K562 (cell line): Measurements from ENCODE around the gene HARS1. TPM values are rescaled to one million over a fixed set of nuclear protein-coding genes. Genes with fewer than 3 reads are reported as not detected.

ENCODE experiments used
- CHAMP1 ChIP-seq: fragments of 450-650 bp; IDR thresholded peaks from 2 replicates; pipeline ENCODE4 v1.6.1; 2016; ENCODE audit warnings: mild to moderate bottlenecking
- CTBP1 ChIP-seq: fragments of 450-650 bp; IDR thresholded peaks from 2 replicates; pipeline ENCODE4 v1.6.1; 2016; ENCODE audit warnings: borderline replicate concordance
- GABPA ChIP-seq: fragments of 200-800 bp; sonication (Bioruptor generic); conservative IDR thresholded peaks from 2 replicates; pipeline ENCODE4 v1.6.1; 2016; ENCODE audit warnings: low read depth, missing genetic modification characterization, missing compliant biosample characterization
- GABPB1 ChIP-seq: sonication (generic); formaldehyde crosslinking; IDR thresholded peaks from 2 replicates; pipeline ENCODE4 v1.8.0; 2022; ENCODE audit warnings: mild to moderate bottlenecking, missing genetic modification reagents
- MTA1 ChIP-seq: fragments of 450-650 bp; IDR thresholded peaks from 2 replicates; pipeline ENCODE4 v1.6.1; 2017; ENCODE audit warnings: borderline replicate concordance
- PHB2 ChIP-seq: fragments of 450-650 bp; IDR thresholded peaks from 2 replicates; pipeline ENCODE4 v1.6.1; 2017; ENCODE audit warnings: low read depth
- PTTG1 ChIP-seq: fragments of 450-650 bp; IDR thresholded peaks from 2 replicates; pipeline ENCODE4 v1.6.1; 2016; ENCODE audit warnings: low read depth, mild to moderate bottlenecking, missing genetic modification characterization, missing compliant biosample characterization
- PURB ChIP-seq: sonication (generic); formaldehyde crosslinking; IDR thresholded peaks from 2 replicates; pipeline ENCODE4 v1.9.0; 2021; ENCODE audit warnings: low read depth, mild to moderate bottlenecking, missing genetic modification reagents
- RBM15 ChIP-seq: fragments of 200-400 bp; formaldehyde crosslinking; IDR thresholded peaks from 2 replicates; pipeline ENCODE4 v1.6.1; 2018; ENCODE audit warnings: mild to moderate bottlenecking, low read length, moderate library complexity; ENCODE audit not compliant: insufficient read depth
- RFX7 ChIP-seq: fragments of 250-450 bp; sonication (Bioruptor Pico); IDR thresholded peaks from 2 replicates; pipeline ENCODE4 v1.5.1; 2021; ENCODE audit warnings: mild to moderate bottlenecking
- SAP30 ChIP-seq: fragments of 200-600 bp; sonication (generic); IDR thresholded peaks from 2 replicates; pipeline ENCODE4 v1.6.1; 2012; ENCODE audit warnings: borderline replicate concordance, low read depth, mild to moderate bottlenecking, moderate library complexity, low read length, control low read depth, inconsistent platforms; ENCODE audit not compliant: insufficient read depth, poor library complexity, severe bottlenecking
- TCF7 ChIP-seq: sonication (generic); IDR thresholded peaks from 2 replicates; pipeline ENCODE4 v1.6.1; 2016; ENCODE audit warnings: antibody characterized with exemption, borderline replicate concordance
- ZNF318 ChIP-seq, 2 experiments: fragments of 450-650 bp; IDR thresholded peaks; 2 replicates each; pipeline ENCODE4 v1.6.1; 2016; ENCODE audit warnings: mild to moderate bottlenecking in 2 of 2, borderline replicate concordance in 1 of 2, low read depth in 1 of 2, moderate library complexity in 1 of 2
- ZNF639 ChIP-seq, 2 experiments: fragments of 200-800 bp in 1 of 2; sonication (Bioruptor generic) in 1 of 2; sonication (generic) in 1 of 2; formaldehyde crosslinking in 1 of 2; IDR thresholded peaks in 1 of 2; conservative IDR thresholded peaks in 1 of 2; 2 replicates each; pipeline versions ENCODE4 v1.5.0 to v1.6.1; 2016 to 2020; ENCODE audit warnings: missing compliant biosample characterization in 1 of 2, missing genetic modification characterization in 1 of 2, missing genetic modification reagents in 1 of 2
- polyA plus RNA-seq, 8 experiments: library from polyadenylated mRNA; depleted of rRNA in 4 of 8; stranded (reverse) in 5 of 8; unstranded in 3 of 8; fragments of >200 nt; fragmentation: Nextera tagmentation in 2 of 8; fragmentation: Illumina TruSeq in 1 of 8; extraction: Ambion mirVana in 2 of 8; extraction: Trizol in 1 of 8; gene quantifications; 2 replicates each; pipeline versions ENCODE4 v1.2.1 to v1.2.3, GENCODE V29; 2011 to 2014; ENCODE audit warnings: inconsistent platforms in 1 of 8, missing spikeins in 1 of 8
- total RNA-seq, 7 experiments: library from RNA; depleted of rRNA in 6 of 7; stranded (reverse); fragments of >200 nt in 6 of 7; fragmentation: Illumina TruSeq in 2 of 7; extraction: Trizol in 2 of 7; gene quantifications; 2 replicates each; pipeline versions ENCODE4 v1.2.1 to v1.2.3, GENCODE V29; 2011 to 2021; ENCODE audit warnings: low replicate concordance in 1 of 7

The HARS1 gene
- total and polyA plus RNA-seq, 9 of the 15 experiments (the other 6 are each of a cell fraction or from before 2014, with no cell fraction given) = 13.5 to 88.5 (median 75.2) TPM

GRCh38 chr5:140664359-140665119 lies 26.6 kb downstream of the HARS1 start, which contains the start of gene WDR55 (continued):
- peak in 1 of 2 experiments; percentile 62; a peak in 1 of 4 replicates for TF ChIP-seq ZNF318 (IDR thresholded peaks at IDR 0.05; ENCODE audit: borderline replicate concordance in 1 of 2, low read depth in 1 of 2)
- no peak for TF ChIP-seq RBM15
- TF ChIP-seq GABPB1 (CRISPR knock-in tag) = peak; percentile 96
- TF ChIP-seq PTTG1 (tag) = no peak
- TF ChIP-seq PURB (CRISPR knock-in tag) = no peak
- peak; percentile 78; the same call in 1 of the 2 replicates for TF ChIP-seq MTA1
- no peak for TF ChIP-seq PHB2
- 0 out of 4 replicates have a peak, but pooled peaks of 1 of the 2 experiments have one; percentile 51 for TF ChIP-seq ZNF639 (CRISPR knock-in tag; conservative IDR thresholded peaks at IDR 0.05 in 1 of 2, IDR thresholded peaks at IDR 0.05 in 1 of 2)
- TF ChIP-seq TCF7 = 0 out of 2 replicates have a peak, but pooled peaks have one; percentile 17
- TF ChIP-seq SAP30 = peak; percentile 85
- TF ChIP-seq CHAMP1 = no peak
- peak; percentile 88; the same call in 1 of the 2 replicates for TF ChIP-seq CTBP1
- no peak for TF ChIP-seq RFX7 (CRISPR knock-in tag)
- peak; percentile 97 for TF ChIP-seq GABPA (tag)
